GF-D8 (cell line): ENCODE data around the gene ZNF436.
"Not testable (repeated sequence)": the region's sequence is repeated elsewhere in the genome, so short reads cannot be mapped to it uniquely, and the experiment has no call there.

Experiments used
- DNase-seq: peaks from one replicate; lab custom pipeline; 2025; lab: John Stamatoyannopoulos, UW

Gene ZNF436

GRCh38 chr1:23366598-23366997, 3.0 kb downstream of the ZNF436 start:
- DNase-seq: no peak

GRCh38 chr1:23366146-23366545, 3.5 kb downstream of the ZNF436 start:
- DNase-seq: no peak

GRCh38 chr1:23362218-23362713, 7.4 kb downstream of the ZNF436 start:
- DNase-seq: no peak

GRCh38 chr1:23358310-23358875, 11.2 kb downstream of the ZNF436 start:
- no peak for DNase-seq

- no peak for DNase-seq
Measured at GRCh38 chr1:23357138-23357908, 12.3 kb downstream of the ZNF436 start.

GRCh38 chr1:23356471-23357137, 13.0 kb downstream of the ZNF436 start:
- DNase-seq: no peak

GRCh38 chr1:23354245-23354644, 15.4 kb downstream of the ZNF436 start:
- no peak for DNase-seq

GRCh38 chr1:23352096-23352695, 17.4 kb downstream of the ZNF436 start:
- DNase-seq: no peak

GRCh38 chr1:23345920-23346319, 23.7 kb downstream of the ZNF436 start:
- no peak for DNase-seq

- no peak for DNase-seq
Measured at GRCh38 chr1:23344987-23345472, 24.6 kb downstream of the ZNF436 start.

- peak; percentile 99 for DNase-seq
Measured at GRCh38 chr1:23344111-23344986, 25.3 kb downstream of the ZNF436 start, which contains the start of gene HNRNPR. HNRNPR (minus strand) TSS chr1:23344284; CDS start chr1:23341008, 3,276 bp downstream.

GRCh38 chr1:23343221-23344110, 26.2 kb downstream of the ZNF436 start:
- no peak for DNase-seq

- no peak for DNase-seq
Measured at GRCh38 chr1:23341931-23342692, 27.5 kb downstream of the ZNF436 start.

- DNase-seq: no peak
Measured at GRCh38 chr1:23339632-23340031, 30.0 kb downstream of the ZNF436 start.

- no peak for DNase-seq
Measured at GRCh38 chr1:23337869-23338268, 31.8 kb downstream of the ZNF436 start.

- no peak for DNase-seq
Measured at GRCh38 chr1:23331713-23332112, 37.9 kb downstream of the ZNF436 start.

GRCh38 chr1:23330846-23331245, 38.8 kb downstream of the ZNF436 start:
- no peak for DNase-seq

GRCh38 chr1:23325393-23325792, 44.2 kb downstream of the ZNF436 start:
- DNase-seq: no peak

GRCh38 chr1:23322770-23323169, 46.9 kb downstream of the ZNF436 start:
- DNase-seq: no peak

- DNase-seq: not testable (repeated sequence)
Measured at GRCh38 chr1:23310280-23310679, 59.4 kb downstream of the ZNF436 start.
